Large intestine (tissue), 3 donors: ENCODE measurements around the gene ADARB1. TPM values are rescaled to one million over a fixed set of nuclear protein-coding genes. Genes with fewer than 3 reads are reported as not detected.

Experiments
- DNase-seq, 2 donors: peaks; one replicate each; pipeline versions ENCODE4 v3.0.0 to v3.0.0-alpha.2; 2013
- H3K27ac ChIP-seq: one replicate; pipeline ENCODE4 v1.5.1; 2013; ENCODE audit warnings: low read length
- H3K27me3 ChIP-seq: 2 replicates; pipeline ENCODE4 v1.6.1; 2013; ENCODE audit warnings: low read length; ENCODE audit not compliant: control insufficient read depth, insufficient read depth
- H3K36me3 ChIP-seq: 2 replicates; pipeline ENCODE4 v1.6.1; 2013; ENCODE audit warnings: low read length; ENCODE audit not compliant: control insufficient read depth, insufficient read depth
- H3K4me1 ChIP-seq: one replicate; pipeline ENCODE4 v1.6.1; 2013; ENCODE audit warnings: low read length; ENCODE audit not compliant: control insufficient read depth, insufficient read depth
- H3K4me3 ChIP-seq: one replicate; pipeline ENCODE4 v1.5.1; 2013; ENCODE audit warnings: low read length
- H3K9me3 ChIP-seq: one replicate; pipeline ENCODE4 v1.6.1; 2013; ENCODE audit warnings: mild to moderate bottlenecking, low read depth, low read length, moderate library complexity; ENCODE audit not compliant: control insufficient read depth
- WGBS: methylation state at CpG from one replicate; pipeline ENCODE4 v1.1.5; 2013; ENCODE audit warnings: low lambda C conversion rate; ENCODE audit not compliant: insufficient coverage; 5-methylcytosine and 5-hydroxymethylcytosine counted together
- polyA plus RNA-seq: library from polyadenylated mRNA; unstranded; fragments of 120-200 nt; gene quantifications from one replicate; pipeline ENCODE4 v1.2.1, GENCODE V29; 2013

ADARB1 gene
- polyA plus RNA-seq, 1 donor, result 12.1 TPM

DNA sequence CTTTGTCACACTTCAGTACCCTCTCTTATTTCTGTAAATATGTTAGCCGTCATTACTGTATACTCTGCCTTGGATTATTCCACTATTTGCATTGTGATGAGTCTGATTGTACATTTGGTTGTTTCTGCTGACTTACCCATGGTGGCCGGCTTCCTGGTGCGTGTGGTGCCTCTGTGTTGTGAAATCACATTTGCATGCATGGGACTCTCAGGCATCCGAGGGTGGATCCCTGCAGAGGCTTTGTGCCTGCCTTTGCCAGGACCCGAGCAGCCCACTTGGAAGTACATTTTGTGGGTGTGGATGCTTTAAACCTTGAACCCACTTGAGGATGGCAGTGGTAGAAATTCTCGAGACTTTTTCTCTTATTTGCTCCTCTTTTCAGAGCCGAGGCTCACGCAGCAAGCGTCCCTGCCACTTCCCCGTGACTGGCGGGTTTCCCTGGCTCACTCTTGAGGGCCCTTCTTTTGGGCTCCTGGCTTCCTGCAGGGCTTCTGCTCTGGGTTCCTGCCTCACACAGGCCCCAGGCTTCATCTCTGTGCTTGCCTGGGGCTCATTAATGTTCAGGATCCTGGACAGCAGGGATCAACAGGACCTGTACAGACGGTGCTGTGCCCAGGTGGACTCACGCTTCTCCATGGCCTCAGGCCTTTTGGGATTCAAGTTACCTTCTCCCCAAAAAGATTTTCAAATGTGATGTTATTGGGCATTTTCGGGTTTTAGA, 176.7 kb downstream of the ADARB1 start:
- Histone ChIP-seq H3K36me3 (no peaks in the 10 kb centered on the region), H3K4me1 (no peaks in the 10 kb centered on the region), H3K4me3 (no peak overlapping the region), H3K27ac (no peak overlapping the region), H3K9me3 (no peaks in the 10 kb centered on the region), H3K27me3 (peaks cover 9% of the 10 kb centered on the region)
- WGBS, result no CpG with 5 or more reads among the region's 14 CpGs
- DNase-seq, result no peak

GRCh38 chr21:45251635-45252447, 177.5 kb downstream of the ADARB1 start:
- H3K4me1 ChIP-seq, result no peaks in the 10 kb centered on the region
- no peak overlapping the region for H3K4me3 ChIP-seq
- no peaks in the 10 kb centered on the region for H3K9me3 ChIP-seq
- DNase-seq, result no peak
- H3K27me3 ChIP-seq, result peaks cover 9% of the 10 kb centered on the region
- no CpG with 5 or more reads among the region's 28 CpGs for WGBS
- no peaks in the 10 kb centered on the region for H3K36me3 ChIP-seq
- no peak overlapping the region for H3K27ac ChIP-seq

GRCh38 chr21:45252448-45252925, 178.1 kb downstream of the ADARB1 start:
- H3K9me3 ChIP-seq, result no peaks in the 10 kb centered on the region
- H3K4me1 ChIP-seq, result peaks cover 5% of the 10 kb centered on the region
- no peak for DNase-seq

DNA sequence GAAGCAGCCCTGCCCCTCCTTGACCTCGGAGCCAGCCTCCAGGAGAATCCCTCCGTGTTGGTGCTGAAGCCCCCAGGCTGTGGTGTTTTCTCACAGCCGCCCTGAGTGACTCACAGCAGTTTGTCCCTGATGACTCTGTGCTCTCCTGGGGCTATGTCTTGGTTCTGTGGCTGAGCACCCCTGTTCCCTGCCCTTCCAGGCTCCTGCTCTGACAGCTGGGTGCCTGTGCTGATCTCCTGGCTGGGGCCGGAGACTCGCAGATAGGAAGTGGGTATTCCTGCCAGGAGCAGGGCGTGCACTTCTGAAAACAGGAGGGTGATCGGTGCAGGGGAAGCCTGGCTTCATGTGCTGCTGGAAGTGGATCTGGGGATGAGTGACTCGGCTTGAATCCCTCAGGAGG, 178.8 kb downstream of the ADARB1 start:
- H3K27ac ChIP-seq, result no peak overlapping the region
- no peak for DNase-seq
- no CpG with 5 or more reads among the region's 8 CpGs for WGBS
- peaks cover 19% of the 10 kb centered on the region for H3K27me3 ChIP-seq
- H3K9me3 ChIP-seq, result peaks cover 5% of the 10 kb centered on the region
- no peak overlapping the region for H3K4me3 ChIP-seq
- peaks cover 6% of the 10 kb centered on the region for H3K4me1 ChIP-seq
- no peaks in the 10 kb centered on the region for H3K36me3 ChIP-seq

More at GRCh38 chr21:45252448-45252925, 178.1 kb downstream of the ADARB1 start:
- Histone ChIP-seq H3K4me3 (no peak overlapping the region), H3K27ac (no peak overlapping the region), H3K27me3 (peaks cover 14% of the 10 kb centered on the region), H3K36me3 (no peaks in the 10 kb centered on the region)
- no CpG with 5 or more reads among the region's 13 CpGs for WGBS

DNA sequence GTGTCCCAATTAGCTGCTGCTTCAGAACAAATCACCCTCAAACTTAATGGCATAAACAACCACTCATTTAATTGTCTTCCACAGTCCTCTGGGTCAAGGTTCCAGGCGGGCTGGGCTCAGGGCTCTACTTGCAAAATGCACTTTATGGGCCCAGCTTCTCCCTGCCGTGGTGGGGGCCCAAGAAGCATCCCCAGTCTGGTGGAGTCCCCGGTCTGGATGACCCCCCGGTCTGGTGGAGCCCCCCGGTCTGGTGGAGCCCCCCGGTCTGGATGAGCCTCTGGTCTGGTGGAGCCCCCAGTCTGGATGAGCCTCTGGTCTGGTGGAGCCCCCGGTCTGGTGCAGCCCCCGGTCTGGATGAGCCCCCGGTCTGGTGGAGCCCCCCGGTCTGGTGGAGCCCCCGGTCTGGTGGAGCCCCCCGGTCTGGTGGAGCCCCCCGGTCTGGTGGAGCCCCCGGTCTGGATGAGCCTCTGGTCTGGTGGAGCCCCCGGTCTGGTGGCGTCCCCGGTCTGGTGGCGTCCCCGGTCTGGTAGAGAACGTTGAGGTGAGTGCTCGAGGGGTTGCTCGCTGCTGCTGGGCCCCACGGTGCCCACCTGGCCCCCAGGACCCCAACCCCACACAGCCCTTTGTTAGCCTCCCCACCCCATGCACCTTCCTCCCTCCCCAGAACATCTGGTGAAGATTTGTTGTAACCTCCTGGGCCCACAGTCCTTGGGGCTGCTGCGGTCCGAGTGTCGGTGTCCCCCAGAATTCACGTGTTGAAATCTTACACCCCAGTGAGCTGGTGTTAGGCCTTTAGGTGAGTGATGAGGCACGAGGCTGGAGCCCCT, 179.5 kb downstream of the ADARB1 start:
- peaks cover 5% of the 10 kb centered on the region for H3K9me3 ChIP-seq
- H3K27ac ChIP-seq, result no peak overlapping the region
- peaks cover 6% of the 10 kb centered on the region for H3K4me1 ChIP-seq
- no CpG with 5 or more reads among the region's 28 CpGs for whole genome bisulfite sequencing
- no peak overlapping the region for H3K4me3 ChIP-seq
- DNase-seq, result no peak
- H3K36me3 ChIP-seq, result no peaks in the 10 kb centered on the region
- H3K27me3 ChIP-seq, result peaks cover 19% of the 10 kb centered on the region

GRCh38 chr21:45254460-45254930, 180.1 kb downstream of the ADARB1 start:
- H3K27me3 ChIP-seq, result peaks cover 23% of the 10 kb centered on the region
- H3K27ac ChIP-seq, result no peak overlapping the region
- H3K4me1 ChIP-seq, result peaks cover 6% of the 10 kb centered on the region
- peaks cover 5% of the 10 kb centered on the region for H3K9me3 ChIP-seq
- DNase-seq, result no peak
- no peaks in the 10 kb centered on the region for H3K36me3 ChIP-seq
- WGBS, result no CpG with 5 or more reads among the region's 17 CpGs
- no peak overlapping the region for H3K4me3 ChIP-seq

GRCh38 chr21:45255381-45256020, 181.1 kb downstream of the ADARB1 start:
- H3K9me3 ChIP-seq, result peaks cover 5% of the 10 kb centered on the region
- H3K4me1 ChIP-seq, result peaks cover 6% of the 10 kb centered on the region
- H3K27ac ChIP-seq, result no peak overlapping the region
- peaks cover 23% of the 10 kb centered on the region for H3K27me3 ChIP-seq
- H3K4me3 ChIP-seq, result no peak overlapping the region
- no peaks in the 10 kb centered on the region for H3K36me3 ChIP-seq
- no peak for DNase-seq
- no CpG with 5 or more reads among the region's 22 CpGs for WGBS

- no peak overlapping the region for H3K4me3 ChIP-seq
- peaks cover 6% of the 10 kb centered on the region for H3K4me1 ChIP-seq
- H3K36me3 ChIP-seq, result no peaks in the 10 kb centered on the region
- H3K27ac ChIP-seq, result no peak overlapping the region
- WGBS, result no CpG with 5 or more reads among the region's 31 CpGs
- peaks cover 23% of the 10 kb centered on the region for H3K27me3 ChIP-seq
- no peak for DNase-seq
- peaks cover 5% of the 10 kb centered on the region for H3K9me3 ChIP-seq
Observed at GRCh38 chr21:45256021-45256911, 181.9 kb downstream of the ADARB1 start.
